HepG2 (cell line): Measurements from ENCODE around the gene PCDHGA6. TPM values are rescaled to one million over a fixed set of nuclear protein-coding genes. Genes with fewer than 3 reads are reported as not detected.

Source experiments
- ATAC-seq: fragments of 200-7000 bp; cut with Tn5 transposase; 3 replicates; pipeline ENCODE4 v1.9.1; 2020; ENCODE audit warnings: mild to moderate bottlenecking, moderate library complexity
- BruUV-seq: library from RNA; stranded (reverse); fragments of 400-500 nt; replicated peaks from 2 replicates; lab custom pipeline; 2021; lab: Mats Ljungman, UMichigan
- CTCF ChIA-PET: fragments of 300-600 bp; formaldehyde crosslinking; extraction: SDS; loops from one replicate; lab custom pipeline; 2021; ENCODE audit warnings: low total read pairs, inconsistent platforms, low intra/inter-chr PET ratio; lab: Yijun Ruan, JAX
- POLR2A ChIA-PET: fragments of 350-600 bp; sonication (Branson Sonifier 250); formaldehyde crosslinking; loops from one replicate; lab custom pipeline; 2020; ENCODE audit warnings: antibody characterized with exemption, inconsistent platforms; lab: Yijun Ruan, JAX
- DNase-seq: peaks from one replicate; pipeline ENCODE4 v3.0.0-alpha.2; 2015; ENCODE audit warnings: low spot score
- FAIRE-seq: peaks from 3 replicates; lab custom pipeline; 2011; peaks lifted over from hg19 to GRCh38; lab: Jason Lieb, UNC
- H2AFZ ChIP-seq: one replicate; pipeline ENCODE4 v1.6.1; 2011; ENCODE audit warnings: low read length, inconsistent platforms
- H3K27ac ChIP-seq: fragments of 300-600 bp; 3 replicates; pipeline ENCODE4 v1.8.0; 2011; ENCODE audit warnings: mixed run types, mild to moderate bottlenecking, mixed read lengths, low read length, inconsistent platforms; ENCODE audit not compliant: insufficient read depth; ENCODE audit errors: extremely low read length
- H3K27me3 ChIP-seq, 2 experiments: fragments of 200-600 bp in 1 of 2; 2 replicates in 1 of 2; 3 replicates in 1 of 2; pipeline versions ENCODE4 v1.6.0 to v1.8.0; 2011; ENCODE audit warnings: low read length in 2 of 2, mild to moderate bottlenecking in 2 of 2, moderate library complexity in 2 of 2, inconsistent platforms in 1 of 2; ENCODE audit not compliant: insufficient read depth in 2 of 2, control insufficient read depth in 1 of 2
- H3K36me3 ChIP-seq, 2 experiments: fragments of 200-600 bp in 1 of 2; replicated peaks in 1 of 2; 2 replicates in 1 of 2; 3 replicates in 1 of 2; pipeline versions ENCODE4 v1.5.1 to v1.8.0; 2011; ENCODE audit warnings: low read length in 2 of 2, inconsistent platforms in 1 of 2; ENCODE audit not compliant: insufficient read depth in 2 of 2, control insufficient read depth in 1 of 2
- H3K4me1 ChIP-seq: 2 replicates; pipeline ENCODE4 v1.5.1; 2012; ENCODE audit warnings: low read length, inconsistent platforms; ENCODE audit not compliant: insufficient read depth
- H3K4me2 ChIP-seq: 2 replicates; pipeline ENCODE4 v1.6.0; 2011; ENCODE audit warnings: low read depth, low read length, inconsistent platforms
- H3K4me3 ChIP-seq, 3 experiments: fragments of 200-600 bp in 1 of 3; sonication (generic), shearing (Covaris generic) in 1 of 3; replicated peaks in 1 of 3; 2 replicates each; pipeline ENCODE4 v1.5.1; 2011 to 2016; ENCODE audit warnings: low read length in 3 of 3, inconsistent platforms in 2 of 3, low read depth in 2 of 3, mild to moderate bottlenecking in 2 of 3, control low read depth in 1 of 3, mixed read lengths in 1 of 3; ENCODE audit not compliant: insufficient read depth in 1 of 3
- H3K79me2 ChIP-seq: one replicate; pipeline ENCODE4 v1.6.1; 2011; ENCODE audit warnings: low read length, inconsistent platforms; ENCODE audit not compliant: insufficient read depth
- H3K9ac ChIP-seq: 2 replicates; pipeline ENCODE4 v1.6.0; 2011; ENCODE audit warnings: mild to moderate bottlenecking, low read depth, low read length, inconsistent platforms; ENCODE audit not compliant: insufficient read depth
- H3K9me3 ChIP-seq: 2 replicates; pipeline ENCODE4 v1.5.1; 2012; ENCODE audit warnings: mild to moderate bottlenecking, low read length
- H4K20me1 ChIP-seq: 2 replicates; pipeline ENCODE4 v1.6.0; 2011; ENCODE audit warnings: inconsistent platforms, mild to moderate bottlenecking, low read length, moderate library complexity; ENCODE audit not compliant: insufficient read depth
- CTCF ChIP-seq: sonication (generic); formaldehyde crosslinking; IDR thresholded peaks from 2 replicates; pipeline ENCODE4 v1.5.0; 2020; ENCODE audit warnings: mild to moderate bottlenecking, missing genetic modification reagents, moderate library complexity
- ETS1 ChIP-seq: sonication (generic); formaldehyde crosslinking; IDR thresholded peaks from 2 replicates; pipeline ENCODE4 v1.4.0; 2020; ENCODE audit warnings: missing genetic modification reagents
- IKZF1 ChIP-seq: fragments of 450-650 bp; IDR thresholded peaks from 2 replicates; pipeline ENCODE4 v1.7.1; 2016
- RBFOX2 ChIP-seq: fragments of 200-400 bp; formaldehyde crosslinking; IDR thresholded peaks from 2 replicates; pipeline ENCODE4 v1.6.1; 2017; ENCODE audit warnings: low read depth, mild to moderate bottlenecking, low read length
- SIX4 ChIP-seq: sonication (generic); formaldehyde crosslinking; IDR thresholded peaks from 2 replicates; pipeline ENCODE4 v1.4.0; 2020; ENCODE audit warnings: missing genetic modification reagents
- ZC3H4 ChIP-seq: sonication (generic); formaldehyde crosslinking; IDR thresholded peaks from 2 replicates; pipeline ENCODE4 v1.4.0; 2020; ENCODE audit warnings: missing genetic modification reagents, borderline replicate concordance
- WGBS: methylation state at CpG from one replicate; pipeline ENCODE4 v1.1.6; 2017; ENCODE audit warnings: low lambda C conversion rate; 5-methylcytosine and 5-hydroxymethylcytosine counted together
- in situ Hi-C: cut with HindIII; loops from 2 replicates; pipeline ENCODE4 v1.10.0; 2017; ENCODE audit warnings: low pct_unique_long_range_greater_than_20kb; ENCODE audit not compliant: extremely low pct_ligation_motif_present
- intact Hi-C: fragments of 100-400 bp; cut with micrococcal nuclease; formaldehyde crosslinking; loops from one replicate; pipeline ENCODE4 v1.10.0; 2022; ENCODE audit not compliant: unreplicated experiment
- polyA plus RNA-seq, 8 experiments: library from polyadenylated mRNA; depleted of rRNA in 3 of 8; stranded (reverse) in 7 of 8; unstranded in 1 of 8; fragments of >200 nt; fragmentation: Illumina TruSeq in 4 of 8; extraction: Trizol in 4 of 8; gene quantifications; 2 replicates each; pipeline versions ENCODE4 v1.2.1 to v1.2.3, GENCODE V29; 2011 to 2016; ENCODE audit warnings: low read depth in 4 of 8, missing spikeins in 1 of 8, mixed read lengths in 1 of 8; ENCODE audit not compliant: insufficient read depth in 1 of 8
- total RNA-seq, 5 experiments: library from RNA; depleted of rRNA; stranded (reverse); fragments of >200 nt; fragmentation: Illumina TruSeq; extraction: Trizol; gene quantifications; 2 replicates each; pipeline ENCODE4 v1.2.3, GENCODE V29; 2016; ENCODE audit warnings: low read depth in 1 of 5

PCDHGA6 gene
- total and polyA plus RNA-seq, 2 of the 13 experiments (the other 11 are each of a cell fraction or from before 2014, with no cell fraction given): 0.33 to 0.51 TPM

GRCh38 chr5:141354900-141355469 lies 18.7 kb upstream of the PCDHGA6 start, which contains the start of gene PCDHGA4:
TSS of gene PCDHGA4 (plus strand) at chr5:141355021. CDS start at chr5:141355108, 87 bp downstream.
- in situ Hi-C loops (loop anchor here (10.0 kb wide), 1 partner anchor 170 kb away; no protein-coding TSS in a partner anchor), intact Hi-C loops (loop anchor here (10.0 kb wide), 1 partner anchor 170 kb away; no protein-coding TSS in a partner anchor)
- Histone ChIP-seq H3K4me2 (no peak within 1 kb of the TSS), H3K79me2 (no peaks in the 10 kb centered on the region), H3K9me3 (peaks cover 18% of the 10 kb centered on the region), H3K27ac (no peak within 1 kb of the TSS), H2AFZ (no peak within 1 kb of the TSS), H4K20me1 (no peaks in the 10 kb centered on the region), H3K4me3 (no peak within 1 kb of the TSS)
- no TSS peak for BruUV-seq
- TF ChIP-seq CTCF (CRISPR knock-in tag): peak; percentile 21
- no peak for TF ChIP-seq IKZF1
- TF ChIP-seq, all 625 proteins: peak for 1
- POLR2A ChIA-PET: no interaction called here
- no peaks in the 10 kb centered on the region for H3K36me3 ChIP-seq
- 60% methylated on average over 17 of the region's 29 CpGs for WGBS
- CTCF ChIA-PET: no interaction called here
- ATAC-seq (no peak), DNase-seq (no peak), FAIRE-seq (no peak)
- no peaks in the 10 kb centered on the region; the same call in 1 of the 2 replicates for H3K4me1 ChIP-seq
- H3K9ac ChIP-seq: no peak within 1 kb of the TSS
- H3K27me3 ChIP-seq: no peaks in the 10 kb centered on the region; a peak in 1 of 5 replicates

GRCh38 chr5:141355641-141356040 lies 18.1 kb upstream of the PCDHGA6 start:
- intact Hi-C loops: loop anchor here (10.0 kb wide), 1 partner anchor 169 kb away; no protein-coding TSS in a partner anchor
- no peaks in the 10 kb centered on the region for H4K20me1 ChIP-seq
- H3K4me1 ChIP-seq: no peaks in the 10 kb centered on the region; the same call in 1 of the 2 replicates
- ChIA-PET CTCF (no interaction called here), POLR2A (no interaction called here)
- ATAC-seq (no peak), FAIRE-seq (no peak), DNase-seq (no peak)
- H2AFZ ChIP-seq: no peak overlapping the region
- in situ Hi-C loops: loop anchor here (10.0 kb wide), 1 partner anchor 169 kb away; no protein-coding TSS in a partner anchor
- BruUV-seq: no TSS peak
- H3K9me3 ChIP-seq: peaks cover 24% of the 10 kb centered on the region
- no peak for TF ChIP-seq RBFOX2
- TF ChIP-seq ETS1 (CRISPR knock-in tag): no peak
- no peak for TF ChIP-seq ZC3H4
- TF ChIP-seq SIX4 (CRISPR knock-in tag): no peak
- no peak overlapping the region for H3K4me3 ChIP-seq
- no peaks in the 10 kb centered on the region for H3K79me2 ChIP-seq
- no peaks in the 10 kb centered on the region for H3K27me3 ChIP-seq
- no peak overlapping the region for H3K27ac ChIP-seq
- H3K4me2 ChIP-seq: no peak overlapping the region
- no peak overlapping the region for H3K9ac ChIP-seq
- H3K36me3 ChIP-seq: no peaks in the 10 kb centered on the region
- WGBS: 85% methylated on average over 24 of the region's 24 CpGs
